GF-D8 (cell line): ENCODE data around the gene DOCK10.
"Not testable (repeated sequence)": the region's sequence is repeated elsewhere in the genome, so short reads cannot be mapped to it uniquely, and the experiment has no call there.

Experiments
- DNase-seq: peaks from one replicate; lab custom pipeline; 2025; lab: John Stamatoyannopoulos, UW

The DOCK10 gene

DNA sequence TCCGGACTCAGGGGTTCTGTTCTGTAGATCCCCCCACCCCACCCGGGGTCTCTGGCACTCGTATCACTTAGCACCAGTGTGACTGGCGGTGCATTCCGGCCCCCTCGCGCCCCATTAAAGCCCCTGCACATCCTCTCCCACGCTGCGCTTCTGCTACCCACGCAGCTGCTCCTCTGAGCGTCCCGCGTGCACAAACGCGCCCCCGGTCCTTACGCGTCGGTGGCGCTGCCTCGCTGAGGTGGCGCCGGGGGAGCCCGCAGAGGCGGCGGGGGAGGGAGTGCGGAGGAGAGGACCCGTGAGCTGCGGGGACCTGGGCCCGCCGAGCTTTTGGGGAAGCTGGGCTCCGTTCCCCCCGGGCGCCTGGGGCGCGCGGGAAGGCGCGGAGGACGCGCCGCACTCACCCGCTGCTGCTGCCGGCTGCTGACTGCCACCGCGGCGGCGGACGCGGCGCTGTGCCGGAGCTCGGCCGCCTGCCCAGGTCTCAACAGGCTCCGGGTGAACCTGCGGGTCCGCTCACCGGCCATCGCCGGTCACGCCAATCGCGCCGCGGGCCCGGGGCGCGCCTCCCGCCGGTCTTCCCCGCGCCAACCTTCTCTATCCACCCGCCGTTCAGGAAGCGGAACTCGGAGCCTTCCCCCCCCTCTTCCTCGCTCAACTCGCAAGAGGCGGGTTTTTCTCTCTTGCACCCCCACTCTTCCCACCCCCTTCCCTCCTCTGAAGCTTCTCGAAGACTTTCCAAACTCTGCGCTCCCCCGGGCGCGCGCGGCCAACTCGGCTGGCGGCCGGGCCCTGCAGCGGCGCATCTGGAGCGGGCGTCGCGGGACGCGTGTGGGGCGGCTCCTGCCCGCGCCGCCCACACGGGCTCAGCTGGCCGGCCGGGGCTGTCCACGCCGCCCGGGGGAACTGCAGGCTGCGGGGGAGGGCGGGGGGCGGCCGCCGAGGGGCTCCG lies at the start of gene DOCK10:
Gene DOCK10, minus strand, starts transcription at position 618 of the 949 bp plus-strand sequence. Its CDS starts 94 bp downstream, at position 524.
- no peak for DNase-seq

DNA sequence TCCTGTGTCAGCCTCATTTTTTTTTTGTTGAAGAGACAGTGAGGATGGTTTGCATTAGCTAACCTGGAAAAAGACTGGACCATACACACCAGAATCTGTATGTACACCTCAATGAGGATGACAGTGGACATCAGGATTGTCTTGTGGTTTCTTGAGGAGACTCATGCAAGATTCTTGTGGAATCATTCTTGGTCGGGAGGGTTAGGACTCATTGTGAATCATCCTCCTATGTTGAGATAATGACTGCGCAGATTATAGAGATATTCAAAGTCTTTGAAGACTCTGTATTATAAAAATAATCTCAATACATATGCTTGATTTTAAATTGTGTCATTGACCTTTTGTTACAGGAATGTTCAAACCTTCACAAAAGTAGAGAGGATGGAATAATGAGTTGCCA lies 49.1 kb upstream of the DOCK10 start:
- DNase-seq: no peak

DNA sequence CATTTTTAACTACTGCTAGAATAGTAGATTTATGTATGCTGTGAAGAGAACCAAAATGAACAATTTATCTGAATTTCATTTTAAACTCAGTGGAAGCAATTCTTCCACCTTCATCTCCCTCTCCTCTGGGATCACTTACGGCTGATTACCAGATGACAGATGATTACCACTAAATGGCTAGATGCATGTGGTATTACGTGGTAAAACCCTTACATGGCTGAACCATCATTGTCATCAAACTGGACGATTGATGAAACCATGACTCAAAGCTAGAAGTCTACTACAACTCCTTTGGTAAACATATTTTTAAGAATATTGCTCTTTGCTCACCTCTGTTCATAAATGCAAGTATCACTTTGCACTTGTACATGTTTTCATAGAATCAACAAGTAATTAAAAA lies 48.5 kb upstream of the DOCK10 start:
- no peak for DNase-seq

DNA sequence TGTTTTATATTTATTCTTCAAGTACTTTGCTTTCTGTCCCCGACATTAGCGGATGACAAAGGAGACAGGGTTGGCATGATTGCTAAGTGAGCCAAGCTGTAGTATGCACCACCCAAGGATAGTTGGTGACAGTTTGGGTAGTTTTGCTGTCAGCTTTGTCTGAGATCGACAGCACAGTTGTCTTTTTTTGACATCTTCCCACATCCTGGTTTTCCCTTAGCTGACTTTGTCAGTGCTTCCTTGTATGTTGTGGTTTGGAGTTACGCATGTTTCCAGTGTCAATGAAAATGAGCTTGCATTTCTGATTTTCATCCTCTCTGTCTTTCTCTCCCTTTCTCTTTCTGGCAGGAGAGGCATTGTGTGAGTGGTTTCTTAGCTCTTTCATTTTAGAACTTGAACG lies 44.6 kb upstream of the DOCK10 start:
- no peak for DNase-seq

DNA sequence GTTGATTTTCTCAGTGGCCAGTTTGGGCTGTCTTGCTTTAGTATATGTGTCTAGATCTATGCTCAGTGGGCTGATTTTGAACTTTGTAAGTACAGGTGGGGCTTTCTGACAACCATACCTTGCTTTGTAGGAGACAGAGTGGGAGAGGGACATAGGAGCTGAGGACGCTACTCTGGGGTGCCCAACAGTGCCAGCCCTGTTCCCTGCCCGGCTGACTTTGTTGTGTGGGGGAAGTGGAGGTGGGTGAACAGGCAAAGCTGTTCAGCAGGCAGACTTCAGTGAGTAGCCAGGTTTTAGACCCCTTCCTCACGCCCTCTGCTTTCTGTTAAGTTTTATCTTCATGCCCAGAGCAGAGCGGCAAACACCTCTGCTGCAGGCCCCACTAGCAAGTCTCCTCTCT lies 44.2 kb upstream of the DOCK10 start:
- no peak for DNase-seq

DNA sequence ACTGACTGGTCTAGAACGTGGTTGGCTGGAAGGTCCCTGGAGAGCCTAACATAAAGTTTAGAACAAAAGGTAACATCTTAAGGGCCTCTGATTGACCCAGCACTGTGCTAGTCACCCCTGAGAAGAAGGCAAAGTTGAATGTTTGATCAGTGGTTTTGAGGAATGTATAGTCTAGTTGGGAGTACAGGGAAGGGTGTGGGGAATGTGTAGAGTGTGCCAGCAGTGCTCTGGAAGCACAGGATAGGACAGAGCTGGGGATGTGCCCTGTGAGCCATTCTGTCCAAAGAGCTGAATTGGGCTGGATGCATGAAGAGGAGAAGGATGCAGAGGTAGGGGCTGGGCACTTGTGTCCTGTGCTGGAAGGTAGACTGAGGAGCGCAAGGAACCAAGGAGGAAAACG lies 41.0 kb upstream of the DOCK10 start:
- DNase-seq: no peak

DNA sequence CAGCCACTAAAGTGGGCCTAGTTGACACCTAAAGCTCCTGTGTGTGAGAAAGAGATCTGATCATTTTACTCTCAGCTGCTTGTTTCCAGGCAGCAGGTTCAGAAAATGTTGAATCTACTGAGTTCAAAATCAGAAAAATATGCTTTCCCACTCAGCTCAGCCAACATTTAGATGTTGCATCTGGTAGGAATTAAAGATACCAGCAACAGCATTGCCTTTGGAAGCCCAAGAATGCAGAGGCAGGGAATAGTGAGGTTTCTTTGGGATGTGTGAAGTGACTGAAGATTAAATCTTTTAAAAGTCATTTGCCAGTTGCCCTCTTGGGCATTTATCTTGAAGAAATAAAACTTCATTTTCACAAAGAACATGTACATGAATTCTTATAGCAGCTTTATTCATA lies 33.9 kb upstream of the DOCK10 start:
- no peak for DNase-seq

DNA sequence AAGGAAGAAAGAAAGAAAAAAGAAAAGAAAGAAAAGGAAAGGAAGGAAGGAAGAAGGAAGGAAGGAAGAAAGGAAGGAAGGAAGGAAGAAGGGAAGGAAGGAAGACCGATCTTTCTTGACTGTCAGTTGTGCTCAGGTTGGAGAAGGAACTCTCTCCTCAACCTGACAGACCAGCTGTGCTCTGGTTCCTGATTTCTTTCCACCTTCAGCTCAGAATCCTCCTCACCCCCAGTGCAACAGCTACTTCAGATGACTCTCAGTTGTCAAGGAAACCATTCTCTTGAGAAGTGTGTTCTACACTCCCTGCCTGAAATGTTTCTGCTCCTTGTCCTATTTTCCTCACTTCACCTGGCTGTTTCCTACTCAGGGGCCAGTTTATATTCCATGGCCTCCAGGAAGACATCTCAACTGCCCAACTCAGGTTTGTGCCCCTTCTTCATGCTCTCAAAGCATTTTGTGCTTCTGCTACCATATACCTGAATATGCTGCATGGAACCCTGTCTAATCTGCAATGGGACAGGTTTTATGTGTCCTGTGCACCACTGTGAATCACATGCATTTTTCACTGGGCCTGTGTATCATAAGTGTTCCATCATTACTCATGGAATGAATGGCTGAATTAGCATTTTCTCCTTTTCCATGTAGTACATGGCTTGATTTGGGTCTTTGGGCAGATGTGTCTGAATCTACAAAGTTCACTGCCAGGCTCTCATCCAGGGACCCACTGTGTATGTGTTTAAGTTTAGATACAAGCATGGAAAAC lies 32.8 kb upstream of the DOCK10 start:
- no peak for DNase-seq

DNA sequence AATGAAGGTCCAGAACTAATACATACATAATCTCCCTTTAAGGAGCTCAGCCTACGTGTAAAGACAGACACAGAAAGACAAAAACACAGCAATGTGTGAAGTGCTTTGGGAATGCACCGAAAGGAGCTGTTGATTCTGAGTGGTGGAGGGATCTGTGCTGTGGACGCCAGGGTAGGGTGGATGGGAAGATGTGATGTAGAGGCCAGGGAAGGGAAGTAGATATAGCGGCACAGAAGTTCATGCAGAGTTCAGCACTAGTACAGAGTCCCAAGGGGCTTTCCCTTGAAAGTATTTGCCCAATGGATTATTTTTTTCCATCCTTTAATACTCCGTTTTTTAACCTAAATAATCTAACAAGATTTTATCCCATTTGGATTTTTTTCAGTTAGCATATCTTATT lies 32.1 kb upstream of the DOCK10 start:
- DNase-seq: no peak

DNA sequence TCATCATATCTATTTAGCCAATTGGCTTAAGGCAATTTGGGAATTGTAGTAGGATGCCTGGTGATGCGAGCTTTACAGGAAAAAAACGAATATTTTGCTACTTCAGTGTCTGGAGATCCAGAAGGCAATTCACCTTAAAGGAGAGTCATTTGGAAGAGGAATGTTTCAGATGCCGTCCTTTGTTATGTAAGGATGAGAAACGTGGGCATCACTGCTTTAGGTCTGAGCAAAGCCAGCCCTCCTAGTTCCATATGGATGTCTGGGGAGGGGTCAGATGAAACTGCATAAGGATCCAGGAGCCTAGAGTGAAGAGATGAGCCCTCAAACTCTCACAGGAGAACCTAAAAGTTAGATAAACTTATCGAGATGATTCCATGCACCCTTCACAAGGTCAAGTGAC lies 30.9 kb upstream of the DOCK10 start:
- DNase-seq: no peak

DNA sequence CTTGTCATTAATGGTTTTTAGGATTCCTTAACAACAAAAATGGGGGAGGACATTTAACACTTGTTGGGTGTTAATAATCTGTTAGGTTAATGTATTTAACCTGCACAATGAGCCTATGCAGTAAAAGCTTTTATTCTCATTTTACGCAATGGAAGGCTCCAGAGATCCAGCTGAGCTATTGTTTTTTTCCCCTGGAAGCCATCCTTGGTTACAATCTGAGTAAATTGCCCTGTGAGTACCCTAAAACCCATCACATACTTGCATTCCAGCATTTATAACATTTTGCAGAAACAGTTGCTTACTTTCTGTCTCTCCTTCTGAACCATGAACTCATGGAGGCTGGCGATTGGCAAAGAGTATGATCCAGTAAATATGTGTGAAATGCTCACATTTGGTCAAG lies 30.2 kb upstream of the DOCK10 start:
- DNase-seq: no peak

DNA sequence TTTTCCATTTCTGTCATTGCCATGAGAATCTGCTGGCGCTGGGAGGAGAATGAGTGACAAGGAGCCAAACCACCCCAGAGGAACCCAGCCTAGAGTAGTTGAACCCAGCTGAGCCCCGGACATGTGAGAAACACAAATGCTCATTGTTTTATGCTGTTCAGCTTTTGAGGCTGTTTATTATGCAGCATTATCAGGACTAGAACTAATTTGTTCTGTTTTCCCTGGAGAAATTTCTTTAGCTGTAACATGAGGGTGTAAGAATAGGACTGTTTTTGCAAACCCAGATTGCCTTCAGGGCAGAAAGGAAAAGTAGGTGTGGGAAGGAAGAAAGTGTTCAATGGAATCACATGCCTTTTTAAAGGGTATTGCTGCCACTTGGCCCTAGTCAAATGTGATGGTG lies 28.5 kb upstream of the DOCK10 start:
- DNase-seq: no peak

DNA sequence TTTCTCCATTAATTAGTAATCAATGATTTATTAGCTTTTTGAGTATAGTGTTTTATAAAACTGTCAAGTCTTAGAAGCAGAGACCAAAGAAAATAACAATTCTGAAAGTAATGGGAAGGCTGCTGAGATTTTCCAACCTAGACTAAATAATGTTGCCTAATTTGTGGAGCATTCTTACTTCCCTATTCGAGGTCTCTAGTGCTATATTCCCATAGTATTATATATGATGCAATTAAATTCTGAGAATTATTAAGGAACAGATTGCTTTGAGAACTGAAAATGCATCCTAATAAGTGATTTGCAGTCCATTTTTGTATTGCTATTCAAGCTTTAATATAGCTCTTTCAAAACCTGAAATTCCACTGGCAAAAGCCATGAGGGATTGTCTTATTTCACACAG lies 27.7 kb upstream of the DOCK10 start:
- DNase-seq: no peak

DNA sequence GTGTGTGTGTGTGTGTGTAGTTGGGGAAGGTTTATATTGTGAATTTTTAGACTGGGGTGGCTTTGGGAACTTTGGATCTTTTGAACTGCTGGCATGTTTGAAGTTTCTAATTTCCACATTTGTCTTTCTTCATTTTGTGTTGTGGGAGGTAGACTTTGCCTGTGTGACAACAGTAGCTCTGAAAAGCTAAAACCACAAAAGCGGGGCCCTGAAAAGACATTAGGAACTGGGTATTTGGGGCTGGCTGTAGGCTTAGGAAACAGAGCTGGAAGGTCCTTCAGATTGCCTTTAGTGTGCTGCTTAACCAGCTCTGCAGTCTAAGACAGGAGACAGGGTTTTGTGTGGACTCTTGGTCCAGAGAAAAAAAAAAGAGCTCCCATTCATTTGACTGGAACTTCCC lies 27.2 kb upstream of the DOCK10 start:
- DNase-seq: no peak

DNA sequence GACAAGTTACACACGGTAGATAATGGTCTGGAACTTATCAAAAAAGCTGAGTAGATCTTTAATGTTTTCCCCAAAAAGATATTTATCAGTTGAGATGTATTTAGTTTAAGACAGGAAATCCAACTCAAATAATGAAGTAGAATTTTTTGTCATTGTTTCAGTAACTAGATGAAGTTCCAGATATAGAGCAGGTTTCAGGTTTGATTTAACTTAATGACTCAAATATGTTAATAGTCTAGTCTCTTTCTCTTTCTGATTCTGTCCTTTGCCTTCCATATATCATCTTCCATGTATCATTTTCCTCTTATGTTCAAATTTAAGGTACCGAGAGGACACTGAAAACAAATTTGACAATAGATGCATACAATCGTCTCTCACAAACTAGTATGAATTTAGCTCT lies 23.6 kb upstream of the DOCK10 start:
- DNase-seq: no peak

DNA sequence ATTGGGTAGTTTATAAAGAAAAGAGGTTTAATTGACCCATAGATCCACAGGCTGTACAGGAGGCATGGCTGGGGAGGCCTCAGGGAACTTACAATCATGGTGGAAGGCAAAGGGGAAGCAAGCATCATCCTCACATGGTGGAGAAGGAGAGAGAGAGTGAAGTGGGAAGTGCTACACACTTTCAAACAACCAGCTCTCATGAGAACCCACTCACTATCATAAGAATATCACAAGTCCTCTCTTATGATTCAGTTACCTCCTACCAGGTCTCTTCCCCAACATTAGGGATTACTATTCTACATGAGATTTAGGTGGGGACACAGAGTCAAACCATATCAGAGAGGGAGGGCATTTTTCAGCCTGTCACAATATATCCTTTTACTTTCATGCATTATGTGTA lies 22.7 kb upstream of the DOCK10 start:
- DNase-seq: no peak

DNA sequence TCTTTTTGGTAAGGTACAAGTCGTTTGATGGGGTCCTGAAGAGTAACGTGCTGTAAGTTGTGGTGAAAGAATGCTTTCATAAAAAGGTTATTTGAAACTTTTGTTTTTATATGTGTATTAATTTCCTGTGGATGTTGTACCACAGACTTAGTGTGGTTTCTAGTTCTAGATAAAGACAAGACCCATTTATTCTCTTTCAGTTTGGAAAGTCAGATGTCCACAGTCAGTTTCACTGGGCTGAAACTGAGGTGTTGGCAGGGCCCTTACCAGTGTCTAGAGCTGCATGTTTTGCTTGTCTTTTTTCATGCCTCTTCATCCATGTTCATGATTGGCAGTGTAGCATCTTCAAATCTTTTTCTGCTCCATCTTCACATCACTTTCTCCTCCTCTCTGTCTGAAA lies 22.1 kb upstream of the DOCK10 start:
- no peak for DNase-seq

DNA sequence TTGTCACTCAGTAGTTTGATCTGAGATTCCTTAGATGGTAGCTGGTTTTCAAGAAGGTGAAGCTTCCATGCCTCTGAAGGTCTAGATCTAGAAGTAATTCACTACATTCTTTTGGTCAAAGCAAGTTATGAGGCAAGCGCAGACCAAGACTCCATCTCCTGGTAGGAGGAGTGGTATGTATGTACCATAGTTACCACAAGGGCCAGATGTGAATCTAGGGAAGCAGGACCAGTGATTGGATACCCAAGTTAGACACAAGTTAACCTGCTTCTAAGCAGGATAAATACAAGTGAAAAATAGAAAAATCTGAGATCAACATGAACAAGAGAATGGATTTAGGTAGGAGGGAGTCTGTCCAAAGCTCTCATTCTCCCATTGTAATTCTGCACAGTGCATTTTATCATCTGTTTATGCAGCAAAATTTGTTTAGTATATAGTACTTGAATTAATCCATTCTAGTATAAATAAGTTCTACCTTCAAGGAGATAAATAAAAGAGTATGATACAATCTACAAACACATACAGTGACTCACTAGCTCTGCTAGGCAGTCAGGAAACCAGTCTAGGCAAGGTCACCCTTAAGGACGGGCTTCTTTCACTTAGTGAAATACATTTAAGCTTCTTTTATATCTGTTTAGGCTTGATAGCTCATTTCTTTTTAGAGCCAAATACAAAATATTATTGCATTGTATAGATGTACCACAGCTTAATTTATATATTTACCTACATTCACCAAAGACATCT lies 14.2 kb upstream of the DOCK10 start:
- DNase-seq: no peak

DNA sequence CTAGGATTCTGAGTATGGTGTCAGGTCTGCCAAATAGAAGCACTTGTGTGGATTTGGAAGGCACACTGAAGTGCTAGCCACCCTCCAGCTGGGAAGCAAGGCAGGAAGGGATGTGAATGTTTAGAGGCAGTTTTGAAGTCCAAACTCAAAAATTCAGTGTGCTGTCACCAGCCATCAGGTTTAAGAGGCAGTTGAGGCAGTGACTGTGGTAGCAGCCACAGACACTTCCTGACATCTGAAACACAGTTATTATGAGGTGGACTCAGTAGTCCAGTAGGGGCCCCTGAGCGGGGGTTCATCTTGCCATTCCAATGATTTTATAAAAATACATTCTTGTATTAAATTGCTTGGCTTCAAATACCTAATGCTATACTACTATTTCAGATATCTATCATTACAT lies 13.4 kb upstream of the DOCK10 start:
- DNase-seq: no peak

DNA sequence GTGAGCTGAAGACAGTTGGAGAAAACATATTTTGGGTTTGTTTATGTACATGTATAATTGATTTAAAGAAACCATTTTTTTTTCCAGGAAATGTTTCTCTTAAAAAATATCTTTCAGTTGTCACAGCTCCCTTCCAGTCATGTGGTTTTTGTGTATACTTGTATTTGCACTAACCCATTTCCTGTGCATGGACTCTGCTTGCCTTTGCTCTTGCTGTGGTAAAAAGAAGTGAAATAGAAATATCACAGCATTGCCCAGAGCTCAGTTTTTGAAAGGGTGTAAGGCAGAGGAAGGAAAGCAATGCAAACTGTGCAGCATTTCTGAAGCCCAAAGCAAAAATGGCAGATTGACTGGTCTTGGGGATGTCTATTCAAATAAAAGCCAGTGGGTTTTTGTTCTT lies 10.4 kb upstream of the DOCK10 start:
- no peak for DNase-seq

DNA sequence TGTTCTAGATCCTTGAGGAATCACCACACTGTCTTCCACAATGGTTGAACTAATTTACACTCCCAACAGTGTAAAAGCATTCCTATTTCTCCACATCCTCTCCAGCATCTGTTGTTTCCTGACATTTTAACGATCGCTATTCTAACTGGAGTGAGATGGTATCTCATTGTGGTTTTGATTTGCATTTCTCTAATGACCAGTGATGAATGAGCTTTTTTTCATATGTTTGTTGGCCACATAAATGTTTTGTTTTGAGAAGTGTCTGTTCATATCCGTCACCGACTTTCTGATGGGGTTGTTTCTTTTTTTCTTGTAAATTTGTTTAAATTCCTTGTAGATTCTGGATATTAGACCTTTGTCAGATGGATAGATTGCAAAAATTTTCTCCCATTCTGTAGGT lies 5.2 kb upstream of the DOCK10 start:
- not testable (repeated sequence) for DNase-seq

DNA sequence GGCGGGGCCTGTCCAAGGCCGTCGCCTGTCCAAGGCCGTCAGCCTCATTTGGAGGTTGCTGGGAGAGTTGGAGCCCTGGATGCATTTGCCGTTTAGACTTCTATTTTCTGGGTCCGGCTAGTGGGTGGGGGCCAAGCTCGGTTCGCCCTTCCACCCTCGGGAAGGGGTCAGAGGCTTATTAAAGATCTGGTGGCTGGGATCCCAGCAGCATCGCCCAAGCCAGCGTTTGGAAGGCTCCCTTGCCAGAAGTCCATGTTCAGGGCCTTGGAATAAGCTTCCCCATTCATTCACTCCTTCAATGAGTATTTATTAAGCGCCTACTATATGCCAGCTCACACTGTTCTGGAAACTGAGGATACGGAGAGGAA lies 516 bp upstream of the DOCK10 start:
- DNase-seq: no peak
